ENCODE results near the gene CHST8. TPM values are rescaled to one million over a fixed set of nuclear protein-coding genes. Genes with fewer than 3 reads are reported as not detected.

CHST8 gene
- polyA plus RNA-seq, 1 of the 3 experiments (the other 2 are of a cell fraction): 0.05 TPM

DNA sequence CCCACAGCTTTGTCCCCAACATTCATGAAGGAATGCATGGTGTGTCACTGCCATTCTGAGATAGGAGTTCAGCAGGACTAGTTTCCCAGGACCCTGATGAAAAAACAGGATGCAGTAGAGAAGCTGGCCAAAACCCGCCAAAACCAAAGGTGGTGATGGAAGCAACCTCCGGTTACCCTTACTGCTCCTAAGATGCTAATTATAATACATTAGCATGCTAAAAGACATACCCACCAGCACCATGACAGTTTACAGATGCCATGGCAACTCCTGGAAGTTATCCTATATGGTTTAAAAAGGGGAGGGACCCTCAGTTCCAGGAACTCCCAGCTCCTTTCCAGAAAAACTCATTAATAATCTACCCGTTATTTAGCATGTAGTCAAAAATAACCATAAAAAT lies 115.0 kb downstream of the CHST8 start:
- no peaks in the 10 kb centered on the region for H4K20me1 ChIP-seq (ENCODE audit: insufficient read depth)
- no peaks in the 10 kb centered on the region for H3F3A ChIP-seq (replicated peaks; ENCODE audit: insufficient read depth)
- H3K27ac ChIP-seq (ENCODE audit: low read depth in 2 of 2, low read length in 1 of 2): no peak overlapping the region
- CTCF ChIA-PET: interaction anchor here (0.5 to 2.1 kb wide), 5 partner anchors 11 to 328 kb away, joined by 3 to 6 read pairs (median 3); no protein-coding TSS in a partner anchor
- H3K4me3 ChIP-seq (ENCODE audit: low read depth in 2 of 2, low read length in 1 of 2): no peak overlapping the region
- H3K9ac ChIP-seq: no peak overlapping the region
- POLR2A ChIA-PET: no interaction called here
- H3K36me3 ChIP-seq (replicated peaks in 1 of 2; ENCODE audit: control insufficient read depth in 1 of 2, insufficient read depth in 2 of 2, low read length in 1 of 2): no peaks in the 10 kb centered on the region
- H3K9me3 ChIP-seq: no peaks in the 10 kb centered on the region
- DNase-seq: no peak
- WGBS (ENCODE audit: low lambda C conversion rate): 30% methylated on average over 3 of the region's 3 CpGs
- no peaks in the 10 kb centered on the region for H3K27me3 ChIP-seq (ENCODE audit: insufficient read depth)
- no peak overlapping the region for H2AFZ ChIP-seq (ENCODE audit: low read depth)
- TF ChIP-seq, protein P1, sequence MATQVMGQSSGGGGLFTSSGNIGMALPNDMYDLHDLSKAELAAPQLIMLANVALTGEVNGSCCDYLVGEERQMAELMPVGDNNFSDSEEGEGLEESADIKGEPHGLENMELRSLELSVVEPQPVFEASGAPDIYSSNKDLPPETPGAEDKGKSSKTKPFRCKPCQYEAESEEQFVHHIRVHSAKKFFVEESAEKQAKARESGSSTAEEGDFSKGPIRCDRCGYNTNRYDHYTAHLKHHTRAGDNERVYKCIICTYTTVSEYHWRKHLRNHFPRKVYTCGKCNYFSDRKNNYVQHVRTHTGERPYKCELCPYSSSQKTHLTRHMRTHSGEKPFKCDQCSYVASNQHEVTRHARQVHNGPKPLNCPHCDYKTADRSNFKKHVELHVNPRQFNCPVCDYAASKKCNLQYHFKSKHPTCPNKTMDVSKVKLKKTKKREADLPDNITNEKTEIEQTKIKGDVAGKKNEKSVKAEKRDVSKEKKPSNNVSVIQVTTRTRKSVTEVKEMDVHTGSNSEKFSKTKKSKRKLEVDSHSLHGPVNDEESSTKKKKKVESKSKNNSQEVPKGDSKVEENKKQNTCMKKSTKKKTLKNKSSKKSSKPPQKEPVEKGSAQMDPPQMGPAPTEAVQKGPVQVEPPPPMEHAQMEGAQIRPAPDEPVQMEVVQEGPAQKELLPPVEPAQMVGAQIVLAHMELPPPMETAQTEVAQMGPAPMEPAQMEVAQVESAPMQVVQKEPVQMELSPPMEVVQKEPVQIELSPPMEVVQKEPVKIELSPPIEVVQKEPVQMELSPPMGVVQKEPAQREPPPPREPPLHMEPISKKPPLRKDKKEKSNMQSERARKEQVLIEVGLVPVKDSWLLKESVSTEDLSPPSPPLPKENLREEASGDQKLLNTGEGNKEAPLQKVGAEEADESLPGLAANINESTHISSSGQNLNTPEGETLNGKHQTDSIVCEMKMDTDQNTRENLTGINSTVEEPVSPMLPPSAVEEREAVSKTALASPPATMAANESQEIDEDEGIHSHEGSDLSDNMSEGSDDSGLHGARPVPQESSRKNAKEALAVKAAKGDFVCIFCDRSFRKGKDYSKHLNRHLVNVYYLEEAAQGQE (IDR thresholded peaks at IDR 0.05; ENCODE audit: low read depth, low read length): no peak
- TF ChIP-seq MXI1 (IDR thresholded peaks at IDR 0.05; ENCODE audit: low read depth, low read length) (no peak), JUND (IDR thresholded peaks at IDR 0.05) (no peak), RAD21 (IDR thresholded peaks at IDR 0.05; ENCODE audit: low read length) (no peak), SIN3A (IDR thresholded peaks at IDR 0.05; ENCODE audit: borderline replicate concordance, low read depth, low read length) (no peak), CHD2 (IDR thresholded peaks at IDR 0.05; ENCODE audit: low read length, partially characterized antibody) (no peak)
- TF ChIP-seq, protein P2, sequence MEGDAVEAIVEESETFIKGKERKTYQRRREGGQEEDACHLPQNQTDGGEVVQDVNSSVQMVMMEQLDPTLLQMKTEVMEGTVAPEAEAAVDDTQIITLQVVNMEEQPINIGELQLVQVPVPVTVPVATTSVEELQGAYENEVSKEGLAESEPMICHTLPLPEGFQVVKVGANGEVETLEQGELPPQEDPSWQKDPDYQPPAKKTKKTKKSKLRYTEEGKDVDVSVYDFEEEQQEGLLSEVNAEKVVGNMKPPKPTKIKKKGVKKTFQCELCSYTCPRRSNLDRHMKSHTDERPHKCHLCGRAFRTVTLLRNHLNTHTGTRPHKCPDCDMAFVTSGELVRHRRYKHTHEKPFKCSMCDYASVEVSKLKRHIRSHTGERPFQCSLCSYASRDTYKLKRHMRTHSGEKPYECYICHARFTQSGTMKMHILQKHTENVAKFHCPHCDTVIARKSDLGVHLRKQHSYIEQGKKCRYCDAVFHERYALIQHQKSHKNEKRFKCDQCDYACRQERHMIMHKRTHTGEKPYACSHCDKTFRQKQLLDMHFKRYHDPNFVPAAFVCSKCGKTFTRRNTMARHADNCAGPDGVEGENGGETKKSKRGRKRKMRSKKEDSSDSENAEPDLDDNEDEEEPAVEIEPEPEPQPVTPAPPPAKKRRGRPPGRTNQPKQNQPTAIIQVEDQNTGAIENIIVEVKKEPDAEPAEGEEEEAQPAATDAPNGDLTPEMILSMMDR (IDR thresholded peaks at IDR 0.05): no peak
- H3K9me2 ChIP-seq: no peaks in the 10 kb centered on the region
- H3K4me1 ChIP-seq (ENCODE audit: control insufficient read depth in 1 of 2, insufficient read depth in 2 of 2, low read depth in 1 of 2, low read length in 1 of 2): peaks cover 0 to 20% of the 10 kb centered on the region in 2 experiments; a peak in 1 of 4 replicates
- H3K4me2 ChIP-seq: no peak overlapping the region
- no peaks in the 10 kb centered on the region for H3K79me2 ChIP-seq (ENCODE audit: insufficient read depth)

DNA sequence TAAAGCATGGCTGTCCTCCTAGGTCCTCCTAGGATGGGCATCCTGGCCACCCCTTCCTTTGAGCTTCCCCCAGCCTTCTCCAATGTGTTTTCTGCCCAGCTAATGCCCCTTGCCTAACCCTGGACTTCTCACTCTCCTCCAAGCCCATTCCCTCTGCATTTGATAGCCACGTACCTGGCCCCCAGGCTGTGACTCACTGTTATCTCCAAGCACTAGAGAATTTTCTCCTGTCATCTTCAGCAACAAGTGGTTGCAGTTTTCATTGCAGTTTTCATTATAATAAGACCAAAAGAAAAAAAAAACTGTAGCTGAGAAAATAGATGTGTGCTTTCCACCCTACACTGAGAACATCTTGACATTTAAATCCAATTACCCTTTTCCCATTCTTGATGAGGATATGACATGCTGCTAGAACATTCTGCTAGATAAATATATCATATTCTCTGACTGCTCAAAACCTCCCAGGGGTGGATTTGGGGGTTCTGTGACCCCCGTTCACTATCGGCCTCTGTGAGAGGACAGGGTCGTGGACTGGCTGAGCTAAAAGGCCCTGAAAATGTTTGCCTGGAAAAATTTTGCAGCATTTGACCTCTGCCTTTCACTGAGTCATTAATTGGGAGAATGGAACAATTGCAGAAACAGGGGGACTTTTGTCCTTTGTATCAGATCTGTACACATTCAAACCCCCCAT lies 116.1 kb downstream of the CHST8 start:
- 10% methylated on average over 4 of the region's 4 CpGs for WGBS (ENCODE audit: low lambda C conversion rate)
- Histone ChIP-seq H3K9ac (no peak overlapping the region), H3K79me2 (ENCODE audit: insufficient read depth) (no peaks in the 10 kb centered on the region), H3K9me2 (no peaks in the 10 kb centered on the region), H3K36me3 (replicated peaks in 1 of 2; ENCODE audit: control insufficient read depth in 1 of 2, insufficient read depth in 2 of 2, low read length in 1 of 2) (no peaks in the 10 kb centered on the region), H3K4me2 (no peak overlapping the region), H3K9me3 (no peaks in the 10 kb centered on the region), H3K27me3 (ENCODE audit: insufficient read depth) (no peaks in the 10 kb centered on the region), H4K20me1 (ENCODE audit: insufficient read depth) (no peaks in the 10 kb centered on the region), H3F3A (replicated peaks; ENCODE audit: insufficient read depth) (no peaks in the 10 kb centered on the region), H2AFZ (ENCODE audit: low read depth) (no peak overlapping the region), H3K4me1 (ENCODE audit: control insufficient read depth in 1 of 2, insufficient read depth in 2 of 2, low read depth in 1 of 2, low read length in 1 of 2) (peaks cover 0 to 20% of the 10 kb centered on the region in 2 experiments; a peak in 1 of 4 replicates), H3K4me3 (ENCODE audit: low read depth in 2 of 2, low read length in 1 of 2) (no peak overlapping the region), H3K27ac (ENCODE audit: low read depth in 2 of 2, low read length in 1 of 2) (no peak overlapping the region)
- TF ChIP-seq, protein P3, sequence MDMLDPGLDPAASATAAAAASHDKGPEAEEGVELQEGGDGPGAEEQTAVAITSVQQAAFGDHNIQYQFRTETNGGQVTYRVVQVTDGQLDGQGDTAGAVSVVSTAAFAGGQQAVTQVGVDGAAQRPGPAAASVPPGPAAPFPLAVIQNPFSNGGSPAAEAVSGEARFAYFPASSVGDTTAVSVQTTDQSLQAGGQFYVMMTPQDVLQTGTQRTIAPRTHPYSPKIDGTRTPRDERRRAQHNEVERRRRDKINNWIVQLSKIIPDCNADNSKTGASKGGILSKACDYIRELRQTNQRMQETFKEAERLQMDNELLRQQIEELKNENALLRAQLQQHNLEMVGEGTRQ (IDR thresholded peaks at IDR 0.05; ENCODE audit: borderline replicate concordance, low read depth, low read length): no peak
- TF ChIP-seq, protein P4, sequence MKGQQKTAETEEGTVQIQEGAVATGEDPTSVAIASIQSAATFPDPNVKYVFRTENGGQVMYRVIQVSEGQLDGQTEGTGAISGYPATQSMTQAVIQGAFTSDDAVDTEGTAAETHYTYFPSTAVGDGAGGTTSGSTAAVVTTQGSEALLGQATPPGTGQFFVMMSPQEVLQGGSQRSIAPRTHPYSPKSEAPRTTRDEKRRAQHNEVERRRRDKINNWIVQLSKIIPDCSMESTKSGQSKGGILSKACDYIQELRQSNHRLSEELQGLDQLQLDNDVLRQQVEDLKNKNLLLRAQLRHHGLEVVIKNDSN (IDR thresholded peaks at IDR 0.05; ENCODE audit: borderline replicate concordance, low read depth): no peak
- no peak for TF ChIP-seq RAD21 (IDR thresholded peaks at IDR 0.05; ENCODE audit: low read length)
- ChIA-PET POLR2A (no interaction called here), CTCF (interaction anchor here (1.2 to 2.1 kb wide), 2 partner anchors 32 to 33 kb away, joined by 3 to 6 read pairs; no protein-coding TSS in a partner anchor)
- DNase-seq: no peak

All from SK-N-SH (cell line).